ENCODE results near the gene ADGRL2. TPM values are rescaled to one million over a fixed set of nuclear protein-coding genes. Genes with fewer than 3 reads are reported as not detected.

Gene ADGRL2
- total RNA-seq, 4 donors from 2014 or later: 40.7 to 53.4 (median 44.2) TPM

DNA sequence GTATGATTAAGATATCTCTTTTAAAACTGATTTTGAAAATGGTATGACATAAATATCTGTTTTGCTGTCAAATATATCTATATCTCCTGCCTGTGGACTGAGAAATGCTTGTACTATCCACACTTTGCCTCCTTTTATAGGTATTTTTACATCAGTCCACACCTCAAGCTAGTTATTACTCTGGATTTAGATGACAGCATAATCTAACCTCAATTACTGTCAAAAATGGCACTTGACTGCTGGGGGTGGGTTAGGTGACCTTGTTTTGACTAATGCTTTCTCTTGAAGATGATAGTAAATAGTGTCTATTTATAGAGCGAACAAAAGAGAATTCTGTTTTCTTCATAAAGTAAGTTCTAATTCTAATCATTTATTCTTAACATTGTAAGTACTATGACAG lies 9.1 kb downstream of the ADGRL2 start:
- WGBS: 93% methylated on average over 1 of the region's 1 CpG
- no peak for DNase-seq (ENCODE audit: low spot score in 2 of 2)
- TF ChIP-seq POLR2A (IDR thresholded peaks at IDR 0.05) (no peak), POLR2AphosphoS5 (IDR thresholded peaks at IDR 0.05) (no peak), EP300 (IDR thresholded peaks at IDR 0.05) (no peak)
- TF ChIP-seq, protein P1, sequence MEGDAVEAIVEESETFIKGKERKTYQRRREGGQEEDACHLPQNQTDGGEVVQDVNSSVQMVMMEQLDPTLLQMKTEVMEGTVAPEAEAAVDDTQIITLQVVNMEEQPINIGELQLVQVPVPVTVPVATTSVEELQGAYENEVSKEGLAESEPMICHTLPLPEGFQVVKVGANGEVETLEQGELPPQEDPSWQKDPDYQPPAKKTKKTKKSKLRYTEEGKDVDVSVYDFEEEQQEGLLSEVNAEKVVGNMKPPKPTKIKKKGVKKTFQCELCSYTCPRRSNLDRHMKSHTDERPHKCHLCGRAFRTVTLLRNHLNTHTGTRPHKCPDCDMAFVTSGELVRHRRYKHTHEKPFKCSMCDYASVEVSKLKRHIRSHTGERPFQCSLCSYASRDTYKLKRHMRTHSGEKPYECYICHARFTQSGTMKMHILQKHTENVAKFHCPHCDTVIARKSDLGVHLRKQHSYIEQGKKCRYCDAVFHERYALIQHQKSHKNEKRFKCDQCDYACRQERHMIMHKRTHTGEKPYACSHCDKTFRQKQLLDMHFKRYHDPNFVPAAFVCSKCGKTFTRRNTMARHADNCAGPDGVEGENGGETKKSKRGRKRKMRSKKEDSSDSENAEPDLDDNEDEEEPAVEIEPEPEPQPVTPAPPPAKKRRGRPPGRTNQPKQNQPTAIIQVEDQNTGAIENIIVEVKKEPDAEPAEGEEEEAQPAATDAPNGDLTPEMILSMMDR (IDR thresholded peaks at IDR 0.05): no peak

DNA sequence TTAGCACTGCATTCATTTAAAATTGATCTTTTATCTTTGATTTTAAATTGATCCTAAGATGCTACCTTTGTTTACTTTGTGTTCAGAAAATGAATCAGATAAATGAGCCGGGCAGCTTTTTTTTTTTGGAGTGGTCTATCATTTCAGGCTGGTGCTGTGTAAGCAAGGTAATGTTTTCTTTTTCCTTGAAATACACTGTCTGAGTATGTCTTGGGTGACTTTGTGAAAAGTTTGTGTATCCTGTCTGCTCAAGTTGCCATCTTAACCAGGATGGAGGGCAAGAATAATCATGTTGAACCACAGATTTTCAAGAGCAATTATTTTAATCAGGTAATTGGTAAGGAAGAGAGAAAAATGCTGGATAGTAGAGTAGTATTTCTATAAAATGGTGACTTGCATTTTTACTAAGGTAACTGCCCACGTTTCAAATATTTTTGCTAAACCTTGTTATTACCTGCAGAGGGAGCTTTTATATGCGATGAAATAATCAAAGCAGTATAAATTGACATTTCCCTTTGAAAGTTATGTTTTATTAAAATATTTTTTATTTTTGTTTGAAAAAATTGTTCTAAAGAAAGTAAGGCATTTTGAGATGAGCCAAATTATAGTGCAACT lies 11.1 kb downstream of the ADGRL2 start:
- Histone ChIP-seq H3K27ac (no peak overlapping the region), H3K9me3 (no peaks in the 10 kb centered on the region), H3K36me3 (no peaks in the 10 kb centered on the region), H3K4me1 (no peaks in the 10 kb centered on the region), H3K4me3 (no peak overlapping the region), H3K27me3 (no peaks in the 10 kb centered on the region)
- 42% methylated on average over 3 of the region's 3 CpGs for WGBS
- DNase-seq (ENCODE audit: low spot score in 2 of 2): no peak
- TF ChIP-seq EP300 (IDR thresholded peaks at IDR 0.05) (no peak), POLR2A (IDR thresholded peaks at IDR 0.05) (no peak), POLR2AphosphoS5 (IDR thresholded peaks at IDR 0.05) (no peak)
- TF ChIP-seq, protein P1 (IDR thresholded peaks at IDR 0.05): no peak

More for the DNA sequence above, 9.1 kb downstream of the ADGRL2 start:
- Histone ChIP-seq H3K9me3 (no peaks in the 10 kb centered on the region), H3K27ac (no peak overlapping the region), H3K36me3 (no peaks in the 10 kb centered on the region), H3K4me3 (no peak overlapping the region), H3K27me3 (no peaks in the 10 kb centered on the region), H3K4me1 (no peaks in the 10 kb centered on the region)

DNA sequence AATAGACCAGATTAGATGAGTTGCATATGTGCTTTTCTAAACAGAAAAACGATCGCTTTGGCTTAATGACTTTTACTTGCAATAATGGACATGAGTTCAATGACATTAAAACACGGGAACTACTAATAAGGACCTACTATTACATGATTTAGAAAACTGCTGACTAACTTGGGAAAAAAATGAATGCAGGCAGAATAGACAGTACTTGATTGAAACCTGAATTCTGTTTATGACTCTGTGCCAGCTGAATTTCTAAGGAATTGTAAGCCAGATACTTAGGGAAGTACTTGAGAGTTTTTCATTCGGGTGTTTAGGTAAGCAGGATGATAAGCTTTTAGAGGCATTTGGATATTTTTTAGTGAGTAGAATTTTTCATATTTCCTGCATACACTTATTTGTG lies 12.0 kb downstream of the ADGRL2 start:
- 51% methylated on average over 4 of the region's 4 CpGs for whole genome bisulfite sequencing
- Histone ChIP-seq H3K4me1 (no peaks in the 10 kb centered on the region), H3K36me3 (no peaks in the 10 kb centered on the region), H3K9me3 (no peaks in the 10 kb centered on the region), H3K27ac (no peak overlapping the region), H3K4me3 (no peak overlapping the region), H3K27me3 (no peaks in the 10 kb centered on the region)
- DNase-seq (ENCODE audit: low spot score in 2 of 2): no peak
- no peak for TF ChIP-seq EP300 (IDR thresholded peaks at IDR 0.05)
- no peak for TF ChIP-seq POLR2A (IDR thresholded peaks at IDR 0.05)
- TF ChIP-seq, protein P1 (IDR thresholded peaks at IDR 0.05): no peak
- TF ChIP-seq POLR2AphosphoS5 (IDR thresholded peaks at IDR 0.05): no peak

DNA sequence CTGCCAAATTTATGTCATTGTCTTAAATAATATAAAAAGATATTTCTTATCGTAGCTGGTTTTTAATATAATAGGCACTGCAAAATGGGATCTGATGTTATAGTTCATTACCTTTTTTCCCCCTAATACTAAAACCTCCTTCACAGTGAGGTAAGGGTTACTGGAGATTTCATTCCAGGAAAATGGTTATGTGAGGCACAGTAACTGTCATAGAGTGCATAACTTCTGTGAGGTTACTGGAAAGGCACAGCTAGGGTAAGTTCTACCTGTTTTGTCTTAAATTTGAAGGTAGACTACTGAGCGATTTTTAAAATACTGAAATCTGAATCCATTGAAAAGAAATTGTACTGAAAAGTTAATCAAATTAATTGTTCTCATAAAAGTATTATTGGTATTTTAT lies 13.0 kb downstream of the ADGRL2 start:
- H3K9me3 ChIP-seq: no peaks in the 10 kb centered on the region
- no peak for DNase-seq (ENCODE audit: low spot score in 2 of 2)
- no peak overlapping the region for H3K27ac ChIP-seq
- no peaks in the 10 kb centered on the region for H3K27me3 ChIP-seq
- H3K4me3 ChIP-seq: no peak overlapping the region
- no peak for TF ChIP-seq EP300 (IDR thresholded peaks at IDR 0.05)
- WGBS: 92% methylated on average over 2 of the region's 2 CpGs
- no peaks in the 10 kb centered on the region for H3K4me1 ChIP-seq
- H3K36me3 ChIP-seq: no peaks in the 10 kb centered on the region

DNA sequence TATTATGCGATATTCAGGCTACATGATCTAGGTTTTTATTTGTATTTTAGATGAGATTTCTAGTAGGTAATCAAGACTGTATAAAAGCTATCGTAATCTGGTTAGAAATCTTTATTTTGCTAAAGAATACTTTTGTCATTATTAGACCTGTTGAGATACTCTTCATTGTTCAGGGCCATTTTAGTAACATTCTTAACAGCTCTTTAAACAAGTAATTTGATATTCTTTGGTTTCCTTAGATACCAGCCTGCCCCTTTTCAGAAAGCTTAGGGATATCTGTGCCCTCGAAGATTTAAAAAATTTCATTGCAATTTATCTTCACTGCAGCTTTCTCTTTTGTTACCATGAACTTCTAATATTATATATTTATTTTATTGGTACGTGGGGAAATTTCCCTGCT lies 18.9 kb downstream of the ADGRL2 start:
- DNase-seq (ENCODE audit: low spot score in 2 of 2): no peak
- 87% methylated on average over 4 of the region's 4 CpGs for WGBS
- Histone ChIP-seq H3K27ac (no peak overlapping the region), H3K36me3 (no peaks in the 10 kb centered on the region), H3K9me3 (no peaks in the 10 kb centered on the region), H3K4me1 (no peaks in the 10 kb centered on the region), H3K4me3 (no peak overlapping the region), H3K27me3 (no peaks in the 10 kb centered on the region)
- TF ChIP-seq POLR2AphosphoS5 (IDR thresholded peaks at IDR 0.05) (no peak), POLR2A (IDR thresholded peaks at IDR 0.05) (no peak), EP300 (IDR thresholded peaks at IDR 0.05) (no peak)
- TF ChIP-seq, protein P1 (IDR thresholded peaks at IDR 0.05): no peak

DNA sequence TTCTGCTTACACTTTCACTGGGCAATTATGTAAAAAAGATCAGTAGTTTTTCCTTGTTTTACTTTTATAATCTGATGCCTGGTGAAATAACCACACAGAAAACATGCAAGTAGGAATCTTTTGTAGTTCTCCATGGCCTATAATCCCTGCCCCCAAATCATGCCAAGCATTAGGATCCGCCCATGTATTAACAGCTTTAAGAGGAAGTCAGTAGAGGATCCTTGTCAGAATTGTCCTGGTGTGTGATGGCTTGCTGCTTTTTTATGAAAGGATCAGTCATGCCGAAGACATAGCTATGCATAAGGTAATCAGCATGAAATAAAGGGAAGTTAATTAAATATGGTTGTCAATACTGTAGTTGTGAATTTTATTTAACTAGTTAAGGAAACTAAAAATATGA lies 20.0 kb downstream of the ADGRL2 start:
- Histone ChIP-seq H3K36me3 (no peaks in the 10 kb centered on the region), H3K27me3 (no peaks in the 10 kb centered on the region), H3K4me1 (no peaks in the 10 kb centered on the region), H3K27ac (no peak overlapping the region), H3K4me3 (no peak overlapping the region), H3K9me3 (no peaks in the 10 kb centered on the region)
- WGBS: 88% methylated on average over 2 of the region's 2 CpGs
- DNase-seq (ENCODE audit: low spot score in 2 of 2): no peak
- TF ChIP-seq EP300 (IDR thresholded peaks at IDR 0.05): no peak
- no peak for TF ChIP-seq POLR2AphosphoS5 (IDR thresholded peaks at IDR 0.05)
- TF ChIP-seq, protein P1 (IDR thresholded peaks at IDR 0.05): no peak
- no peak for TF ChIP-seq POLR2A (IDR thresholded peaks at IDR 0.05)

Measured in suprapubic skin (tissue), 4 donors.